ENCODE results near the gene MBD3L3.
"Not testable (repeated sequence)": the region's sequence is repeated elsewhere in the genome, so short reads cannot be mapped to it uniquely, and the experiment has no call there.

DNA sequence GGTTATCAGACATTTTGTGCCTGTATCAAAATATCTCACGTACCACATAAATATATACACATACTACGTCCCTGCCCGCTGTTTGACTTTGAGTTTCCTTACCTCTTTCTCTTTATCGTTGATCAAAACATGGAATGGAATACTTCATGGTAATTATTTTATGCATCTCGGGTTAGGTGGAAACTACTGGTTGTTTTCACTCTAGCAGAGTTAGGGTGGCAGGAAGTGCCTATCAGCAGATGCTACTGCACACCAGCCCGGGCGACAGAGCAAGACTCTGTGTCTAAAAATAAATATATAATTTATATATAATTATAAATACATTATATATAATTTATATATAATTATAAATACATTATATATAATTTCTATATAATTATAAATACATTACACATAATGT, 5.6 kb downstream of the MBD3L3 start:
- not testable (repeated sequence) for TF ChIP-seq CTCF (IDR thresholded peaks at IDR 0.05; ENCODE audit: low read depth, low read length); POLR2A (IDR thresholded peaks at IDR 0.05; ENCODE audit: extremely low read depth, insufficient read length); MAX (IDR thresholded peaks at IDR 0.05; ENCODE audit: low read depth, low read length); MYC (IDR thresholded peaks at IDR 0.05; ENCODE audit: low read depth, low read length)
